Bronchial epithelial cell (primary cell): ENCODE measurements around the gene WDR1. TPM values are rescaled to one million over a fixed set of nuclear protein-coding genes. Genes with fewer than 3 reads are reported as not detected.
A peak's percentile ranks its signal among the peaks of the same experiment; 100 is the strongest.

Experiments
- DNase-seq: peaks from one replicate; pipeline ENCODE4 v3.0.0-alpha.2; 2010; ENCODE audit warnings: low read depth
- FAIRE-seq: peaks from 2 replicates; lab custom pipeline; 2011; peaks lifted over from hg19 to GRCh38; lab: Jason Lieb, UNC
- H3K27me3 ChIP-seq: 2 replicates; pipeline ENCODE4 v1.5.1; 2011; ENCODE audit warnings: low read length; ENCODE audit not compliant: control insufficient read depth, insufficient read depth
- H3K36me3 ChIP-seq: 2 replicates; pipeline ENCODE4 v1.5.1; 2011; ENCODE audit warnings: low read length; ENCODE audit not compliant: control insufficient read depth, insufficient read depth
- H3K4me3 ChIP-seq: 2 replicates; pipeline ENCODE4 v1.5.1; 2011; ENCODE audit warnings: mild to moderate bottlenecking, low read depth, low read length, control low read depth
- CTCF ChIP-seq: IDR thresholded peaks from 2 replicates; pipeline ENCODE4 v1.5.1; 2011; ENCODE audit warnings: mild to moderate bottlenecking, moderate library complexity, low read length, control low read depth, inconsistent platforms; ENCODE audit not compliant: insufficient read depth, severe bottlenecking
- total RNA-seq: library from RNA; depleted of rRNA; stranded (reverse); fragments of >200 nt; gene quantifications from 2 replicates; pipeline ENCODE4 v1.2.1, GENCODE V29; 2014

The WDR1 gene
- total RNA-seq, 1 donor from 2014 or later = 290 TPM

- H3K27me3 ChIP-seq = no peaks in the 10 kb centered on the region
- H3K36me3 ChIP-seq = no peaks in the 10 kb centered on the region
- no peak for DNase-seq
- H3K4me3 ChIP-seq = no peak overlapping the region
- FAIRE-seq = no peak
- no peak for TF ChIP-seq CTCF
Observed at GRCh38 chr4:10028910-10029309, 87.7 kb downstream of the WDR1 start.

- no peak for FAIRE-seq
- DNase-seq = peak; percentile 46
- Histone ChIP-seq H3K27me3 (no peaks in the 10 kb centered on the region), H3K4me3 (no peak overlapping the region), H3K36me3 (no peaks in the 10 kb centered on the region)
- TF ChIP-seq CTCF = no peak
Observed at GRCh38 chr4:10026485-10026884, 90.1 kb downstream of the WDR1 start.

- no peak for TF ChIP-seq CTCF
- H3K36me3 ChIP-seq = no peaks in the 10 kb centered on the region
- no peaks in the 10 kb centered on the region for H3K27me3 ChIP-seq
- no peak for FAIRE-seq
- no peak for DNase-seq
- no peak overlapping the region for H3K4me3 ChIP-seq
Observed at GRCh38 chr4:10025230-10025806, 91.3 kb downstream of the WDR1 start.

Other genes starting within 250 kb of the WDR1 start
- 29.7 and 71.0 TPM in 2 replicates for gene SLC2A9, start 95.3 kb downstream of the WDR1 start, total RNA-seq